Measurements from ENCODE around the gene SERTAD3. TPM values are rescaled to one million over a fixed set of nuclear protein-coding genes. Genes with fewer than 3 reads are reported as not detected.
"Not testable (repeated sequence)": the region's sequence is repeated elsewhere in the genome, so short reads cannot be mapped to it uniquely, and the experiment has no call there.

The SERTAD3 gene
- total RNA-seq, 3 donors from 2014 or later = 17.3 to 28.1 (median 25.2) TPM

- DNase-seq (ENCODE audit: low spot score in 2 of 2) = no peak
- Histone ChIP-seq H3K9me3 (no peaks in the 10 kb centered on the region), H3K27me3 (no peaks in the 10 kb centered on the region), H3K4me3 (peak overlapping the region; percentile 90 to 95 (median 94)), H3K27ac (peak overlapping the region; percentile 98 to 99), H3K36me3 (no peaks in the 10 kb centered on the region), H3K4me1 (peaks cover 0 to 20% of the 10 kb centered on the region in 2 donors)
- TF ChIP-seq POLR2A (IDR thresholded peaks at IDR 0.05) (no peak), POLR2AphosphoS5 (IDR thresholded peaks at IDR 0.05) (no peak), CTCF (IDR thresholded peaks at IDR 0.05) (no peak)
- intact Hi-C loops (cut with DNase I; ENCODE audit: low total_unique reads) = no loop called here
Measured at GRCh38 chr19:40442328-40443130, 1.6 kb downstream of the SERTAD3 start.

GRCh38 chr19:40441719-40442253, 2.3 kb downstream of the SERTAD3 start:
- TF ChIP-seq POLR2AphosphoS5 (IDR thresholded peaks at IDR 0.05) (no peak), POLR2A (IDR thresholded peaks at IDR 0.05) (no peak), CTCF (IDR thresholded peaks at IDR 0.05) (no peak)
- intact Hi-C loops (cut with DNase I; ENCODE audit: low total_unique reads) = no loop called here
- no peak for DNase-seq (ENCODE audit: low spot score in 2 of 2)
- Histone ChIP-seq H3K36me3 (no peaks in the 10 kb centered on the region), H3K4me3 (peak overlapping the region in 1 of 3 donors; percentile 95), H3K4me1 (peaks cover 0 to 20% of the 10 kb centered on the region in 2 donors), H3K27me3 (no peaks in the 10 kb centered on the region), H3K27ac (peak overlapping the region; percentile 98 to 99), H3K9me3 (no peaks in the 10 kb centered on the region)

- H3K27ac ChIP-seq = no peak overlapping the region
- H3K9me3 ChIP-seq = no peaks in the 10 kb centered on the region
- no peaks in the 10 kb centered on the region for H3K36me3 ChIP-seq
- DNase-seq (ENCODE audit: low spot score in 2 of 2) = no peak
- no peaks in the 10 kb centered on the region for H3K27me3 ChIP-seq
- no peak overlapping the region for H3K4me3 ChIP-seq
- intact Hi-C loops (cut with DNase I; ENCODE audit: low total_unique reads) = no loop called here
- H3K4me1 ChIP-seq = peaks cover 0 to 15% of the 10 kb centered on the region in 2 donors
- TF ChIP-seq CTCF (IDR thresholded peaks at IDR 0.05) = no peak
- no peak for TF ChIP-seq POLR2A (IDR thresholded peaks at IDR 0.05)
- TF ChIP-seq POLR2AphosphoS5 (IDR thresholded peaks at IDR 0.05) = no peak
Measured at GRCh38 chr19:40438284-40438683, 5.9 kb downstream of the SERTAD3 start.

- Histone ChIP-seq H3K9me3 (no peaks in the 10 kb centered on the region), H3K36me3 (no peaks in the 10 kb centered on the region), H3K27ac (peak overlapping the region; percentile 92 to 96), H3K4me1 (no peaks in the 10 kb centered on the region), H3K4me3 (peak overlapping the region; percentile 41 to 65 (median 51)), H3K27me3 (no peaks in the 10 kb centered on the region)
- intact Hi-C loops (cut with DNase I; ENCODE audit: low total_unique reads) = no loop called here
- peak; percentile 87 to 88 for DNase-seq (ENCODE audit: low spot score in 2 of 2)
- TF ChIP-seq CTCF (IDR thresholded peaks at IDR 0.05) (peak in 2 of 3 donors; percentile 7 to 13), POLR2AphosphoS5 (IDR thresholded peaks at IDR 0.05) (peak in 2 of 3 donors; percentile 79 to 82), POLR2A (IDR thresholded peaks at IDR 0.05) (peak; percentile 53)
Measured at GRCh38 chr19:40433391-40434216, 10.5 kb downstream of the SERTAD3 start.

- H3K9me3 ChIP-seq; H3K27me3 ChIP-seq; H3K36me3 ChIP-seq; intact Hi-C loops (cut with DNase I; ENCODE audit: low total_unique reads); H3K4me1 ChIP-seq; DNase-seq (ENCODE audit: low spot score in 2 of 2): not testable (repeated sequence)
- Histone ChIP-seq H3K27ac (peak overlapping the region; percentile 92 to 96), H3K4me3 (peak overlapping the region; percentile 41 to 65 (median 51))
Measured at GRCh38 chr19:40432760-40433159, 11.4 kb downstream of the SERTAD3 start.
